Left colon (tissue), 2 donors: ENCODE results near the gene TOM1L2. TPM values are rescaled to one million over a fixed set of nuclear protein-coding genes. Genes with fewer than 3 reads are reported as not detected.

ENCODE experiments used
- ATAC-seq: fragments of 200-7000 bp; cut with Tn5 transposase; one replicate; pipeline ENCODE4 v1.9.1; 2020; ENCODE audit warnings: mild to moderate bottlenecking, moderate library complexity
- DNase-seq, 2 donors: peaks; one replicate each; pipeline ENCODE4 v3.0.0-alpha.2; 2020
- intact Hi-C, 2 donors: fragments of 100-400 bp; cut with DNase I in 1 of 2; cut with micrococcal nuclease in 1 of 2; formaldehyde crosslinking; loops; one replicate each; pipeline versions ENCODE4 v1.11.2 to v1.14.0; 2022; cut with DNase I, micrococcal nuclease
- microRNA-seq, 2 donors: library from miRNA; unstranded; fragments of <30 nt; microRNA quantifications; one replicate each; pipeline versions ENCODE4 v1.1.0 to v1.2.0, GENCODE V29; 2020
- total RNA-seq, 2 donors: library from RNA; stranded (reverse); fragmentation: NEBNext Ultra II Directional; extraction: Animal tissue kit (Norgen Biotek cat#: 25700); gene quantifications; one replicate each; pipeline ENCODE4 v1.2.1, GENCODE V29; 2021
- donor health status: DM: no; HTN: no; CAD: no.
- donor health status: DM: yes; HTN: yes; CAD: no.

TOM1L2 gene
- total RNA-seq, 2 donors from 2014 or later: 55.5 to 72.9 TPM

- intact Hi-C loops: no loop called here
- no peak for DNase-seq
- ATAC-seq: no peak
Observed at GRCh38 chr17:17797119-17797809, 174.9 kb downstream of the TOM1L2 start.

- intact Hi-C loops: no loop called here
- no peak for ATAC-seq
- DNase-seq: no peak
Observed at GRCh38 chr17:17796787-17797061, 175.5 kb downstream of the TOM1L2 start.

- ATAC-seq: no peak
- intact Hi-C loops: no loop called here
- DNase-seq: no peak
Observed at GRCh38 chr17:17795946-17796786, 176.0 kb downstream of the TOM1L2 start.

- ATAC-seq: no peak
- no peak for DNase-seq
- intact Hi-C loops: no loop called here
Observed at GRCh38 chr17:17795296-17795695, 176.9 kb downstream of the TOM1L2 start.

- DNase-seq: no peak
- intact Hi-C loops: no loop called here
- no peak for ATAC-seq
Observed at GRCh38 chr17:17794382-17794781, 177.8 kb downstream of the TOM1L2 start.

Small RNA genes lying within 50 kb of the gene (microRNA-seq; reads per million reads assigned to microRNA genes)
- gene MIR33B (33.6 to 182 reads per million in 2 donors), gene MIR6777 (0.53 to 1.4 reads per million in 2 donors)

Other genes starting within 250 kb of the TOM1L2 start
- gene SREBF1, start 135.4 kb downstream of the TOM1L2 start, total RNA-seq: 100 to 1,000 TPM; 125 to 161 TPM
- 1 to 10 TPM in 1 of 2 donors, under 1 TPM in 1; 0.61 to 1.3 TPM for gene DRC3, start 462 bp upstream of the TOM1L2 start, total RNA-seq
- 10 to 100 TPM; 29.0 to 32.0 TPM for gene ATPAF2, start 66.8 kb upstream of the TOM1L2 start, total RNA-seq
- gene GID4, start 67.0 kb upstream of the TOM1L2 start, total RNA-seq: 1 to 10 TPM; 4.7 to 7.0 TPM
- gene DRG2, start 115.5 kb upstream of the TOM1L2 start, total RNA-seq: 10 to 100 TPM; 25.4 to 29.3 TPM
- gene MYO15A, start 136.4 kb upstream of the TOM1L2 start, total RNA-seq: 1 to 10 TPM in 1 of 2 donors, under 1 TPM in 1; 0.75 to 2.4 TPM
- 10 to 100 TPM; 83.7 to 89.8 TPM for gene ALKBH5, start 211.4 kb upstream of the TOM1L2 start, total RNA-seq